ENCODE measurements around the gene ADAM33. TPM values are rescaled to one million over a fixed set of nuclear protein-coding genes. Genes with fewer than 3 reads are reported as not detected.

The ADAM33 gene
- total RNA-seq, 1 donor from 2014 or later, result 11.7 TPM

DNA sequence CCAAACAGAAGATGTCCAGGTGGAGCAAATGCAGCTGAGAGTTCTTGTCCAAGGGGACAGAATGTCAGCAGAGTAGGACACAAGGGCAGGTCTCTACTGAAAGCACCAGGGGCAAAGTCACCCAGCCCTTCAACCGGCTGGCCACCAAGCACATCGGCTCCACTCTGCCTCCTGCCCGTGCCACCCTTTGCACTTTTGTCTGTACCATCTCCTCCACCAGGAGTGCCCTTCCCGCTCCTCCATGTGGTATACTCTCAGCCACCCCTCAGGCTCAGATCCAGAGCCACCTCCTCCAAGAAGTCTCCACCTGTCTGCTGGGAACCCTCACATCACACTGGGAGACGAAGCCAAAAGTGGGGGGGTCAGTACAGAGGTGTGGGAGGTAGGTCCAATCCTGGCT, 46.5 kb upstream of the ADAM33 start:
- ATAC-seq, result no peak
- peaks cover 33% of the 10 kb centered on the region for H3K4me1 ChIP-seq
- no peak overlapping the region for H3K27ac ChIP-seq
- no peak overlapping the region for H3K4me3 ChIP-seq
- H3K27me3 ChIP-seq (ENCODE audit: low read depth), result peaks cover 27% of the 10 kb centered on the region
- H3K9me3 ChIP-seq, result no peaks in the 10 kb centered on the region
- DNase-seq, result no peak
- H3K36me3 ChIP-seq, result no peaks in the 10 kb centered on the region
- TF ChIP-seq, protein P1, sequence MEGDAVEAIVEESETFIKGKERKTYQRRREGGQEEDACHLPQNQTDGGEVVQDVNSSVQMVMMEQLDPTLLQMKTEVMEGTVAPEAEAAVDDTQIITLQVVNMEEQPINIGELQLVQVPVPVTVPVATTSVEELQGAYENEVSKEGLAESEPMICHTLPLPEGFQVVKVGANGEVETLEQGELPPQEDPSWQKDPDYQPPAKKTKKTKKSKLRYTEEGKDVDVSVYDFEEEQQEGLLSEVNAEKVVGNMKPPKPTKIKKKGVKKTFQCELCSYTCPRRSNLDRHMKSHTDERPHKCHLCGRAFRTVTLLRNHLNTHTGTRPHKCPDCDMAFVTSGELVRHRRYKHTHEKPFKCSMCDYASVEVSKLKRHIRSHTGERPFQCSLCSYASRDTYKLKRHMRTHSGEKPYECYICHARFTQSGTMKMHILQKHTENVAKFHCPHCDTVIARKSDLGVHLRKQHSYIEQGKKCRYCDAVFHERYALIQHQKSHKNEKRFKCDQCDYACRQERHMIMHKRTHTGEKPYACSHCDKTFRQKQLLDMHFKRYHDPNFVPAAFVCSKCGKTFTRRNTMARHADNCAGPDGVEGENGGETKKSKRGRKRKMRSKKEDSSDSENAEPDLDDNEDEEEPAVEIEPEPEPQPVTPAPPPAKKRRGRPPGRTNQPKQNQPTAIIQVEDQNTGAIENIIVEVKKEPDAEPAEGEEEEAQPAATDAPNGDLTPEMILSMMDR (IDR thresholded peaks at IDR 0.05), result no peak
- intact Hi-C loops (cut with DNase I), result no loop called here

DNA sequence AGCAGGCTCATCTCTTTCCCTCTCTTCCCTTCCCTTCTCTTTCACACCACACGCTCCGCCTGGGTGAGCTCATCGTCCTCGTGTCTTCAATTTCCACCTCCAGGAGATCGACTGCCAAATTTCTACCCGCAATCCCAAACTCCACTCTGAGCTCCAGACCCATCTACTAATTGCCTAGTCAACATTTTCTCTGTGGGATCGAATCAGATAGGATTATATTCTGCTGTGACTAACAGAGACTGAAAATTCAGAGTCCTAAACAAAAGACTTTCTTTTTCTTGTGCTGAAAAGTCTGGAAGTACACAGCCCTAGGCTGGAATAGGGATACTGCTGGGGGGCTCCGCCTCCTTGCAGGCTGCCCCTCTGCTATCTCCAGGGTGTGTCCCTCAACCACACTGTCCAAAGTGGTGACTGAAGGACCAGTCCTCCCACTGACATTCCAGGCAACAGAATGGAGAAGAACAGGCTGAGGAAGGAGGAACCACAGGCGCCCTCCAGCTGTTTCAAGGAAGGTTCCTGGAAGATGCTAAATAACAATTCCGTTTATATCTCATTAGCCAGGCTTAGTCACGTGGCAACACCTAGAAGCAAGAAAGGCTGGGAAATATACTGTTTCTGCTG, 45.7 kb upstream of the ADAM33 start:
- Histone ChIP-seq H3K27me3 (ENCODE audit: low read depth) (peaks cover 19% of the 10 kb centered on the region), H3K27ac (no peak overlapping the region), H3K4me1 (peaks cover 33% of the 10 kb centered on the region), H3K9me3 (no peaks in the 10 kb centered on the region), H3K4me3 (no peak overlapping the region), H3K36me3 (no peaks in the 10 kb centered on the region)
- TF ChIP-seq, protein P1 (IDR thresholded peaks at IDR 0.05), result no peak
- intact Hi-C loops (cut with DNase I), result no loop called here
- ATAC-seq, result peak in 1 of 2 donors; percentile 17
- no peak for DNase-seq

DNA sequence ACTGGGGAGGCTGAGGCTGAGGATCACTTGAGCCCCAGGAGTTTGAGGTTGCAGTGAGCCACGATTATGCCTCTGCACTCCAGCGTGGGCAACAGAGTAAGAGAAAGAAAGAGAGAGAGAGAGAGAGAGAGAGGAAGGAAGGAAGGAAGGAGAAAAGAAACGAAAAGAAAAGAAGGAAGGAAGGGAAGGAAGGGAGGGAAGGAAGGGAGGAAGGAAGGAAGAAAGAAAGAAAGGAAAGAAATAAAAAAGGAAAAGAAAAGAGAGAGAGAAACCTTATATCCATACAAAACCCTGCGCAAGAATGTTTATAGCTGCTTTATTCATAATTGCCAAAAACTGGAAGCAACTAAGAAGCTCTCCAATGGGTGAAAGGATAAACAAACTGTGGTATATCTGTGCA, 42.5 kb upstream of the ADAM33 start:
- TF ChIP-seq, protein P1 (IDR thresholded peaks at IDR 0.05), result no peak
- Histone ChIP-seq H3K4me1 (peaks cover 19% of the 10 kb centered on the region), H3K4me3 (no peak overlapping the region), H3K27ac (no peak overlapping the region), H3K27me3 (ENCODE audit: low read depth) (peaks cover 12% of the 10 kb centered on the region), H3K36me3 (no peaks in the 10 kb centered on the region), H3K9me3 (no peaks in the 10 kb centered on the region)
- intact Hi-C loops (cut with DNase I), result no loop called here
- no peak for DNase-seq
- ATAC-seq, result no peak

DNA sequence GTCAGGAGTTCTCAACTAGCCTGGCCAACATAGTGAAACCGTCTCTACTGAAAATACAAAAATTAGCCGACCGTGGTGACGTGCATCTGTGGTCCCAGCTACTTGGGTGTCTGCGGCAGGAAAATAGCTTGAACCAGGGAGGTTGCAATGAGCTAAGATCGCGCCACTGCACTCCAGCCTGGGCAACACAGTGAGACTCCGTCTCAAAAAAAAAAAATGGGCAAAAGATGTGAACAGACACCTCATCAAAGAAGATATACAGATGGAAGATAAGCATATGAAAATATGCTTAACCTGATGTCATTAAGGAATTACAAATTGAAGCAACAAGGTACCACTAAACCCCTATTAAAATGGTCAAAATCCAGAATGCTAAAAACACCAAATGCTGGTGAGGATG, 41.5 kb upstream of the ADAM33 start:
- no peak overlapping the region for H3K4me3 ChIP-seq
- DNase-seq, result no peak
- H3K9me3 ChIP-seq, result no peaks in the 10 kb centered on the region
- ATAC-seq, result no peak
- H3K36me3 ChIP-seq, result no peaks in the 10 kb centered on the region
- H3K4me1 ChIP-seq, result peaks cover 8% of the 10 kb centered on the region
- TF ChIP-seq, protein P1 (IDR thresholded peaks at IDR 0.05), result no peak
- intact Hi-C loops (cut with DNase I), result no loop called here
- no peak overlapping the region for H3K27ac ChIP-seq
- H3K27me3 ChIP-seq (ENCODE audit: low read depth), result peaks cover 5% of the 10 kb centered on the region

DNA sequence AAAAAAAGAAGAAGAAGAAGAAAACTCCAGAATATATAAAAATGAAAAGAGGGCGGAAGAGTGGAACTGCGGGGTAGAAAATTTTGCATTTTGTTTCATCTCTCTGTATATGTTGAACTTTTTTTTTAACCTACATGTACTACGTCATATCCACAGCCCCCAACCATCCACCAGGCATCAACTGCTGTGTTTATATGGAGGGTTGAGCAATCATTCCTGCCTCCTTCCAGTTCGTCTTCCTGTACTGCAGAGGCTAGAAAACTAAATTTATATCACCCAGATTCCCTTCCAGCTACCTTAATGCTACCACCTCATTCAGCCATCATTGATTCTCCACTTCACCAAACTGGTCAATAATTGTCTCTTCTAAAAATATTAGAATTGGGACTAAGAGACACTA, 40.1 kb upstream of the ADAM33 start:
- H3K27me3 ChIP-seq (ENCODE audit: low read depth), result peaks cover 5% of the 10 kb centered on the region
- ATAC-seq (no peak), DNase-seq (no peak)
- no peaks in the 10 kb centered on the region for H3K9me3 ChIP-seq
- no peak overlapping the region for H3K27ac ChIP-seq
- no peaks in the 10 kb centered on the region for H3K4me1 ChIP-seq
- TF ChIP-seq, protein P1 (IDR thresholded peaks at IDR 0.05), result no peak
- H3K36me3 ChIP-seq, result no peaks in the 10 kb centered on the region
- intact Hi-C loops (cut with DNase I), result no loop called here
- no peak overlapping the region for H3K4me3 ChIP-seq
